Measurements from ENCODE around the gene ALOX12B. TPM values are rescaled to one million over a fixed set of nuclear protein-coding genes. Genes with fewer than 3 reads are reported as not detected.

Gene ALOX12B
- total and polyA plus RNA-seq, 4 donors: not detected

DNA sequence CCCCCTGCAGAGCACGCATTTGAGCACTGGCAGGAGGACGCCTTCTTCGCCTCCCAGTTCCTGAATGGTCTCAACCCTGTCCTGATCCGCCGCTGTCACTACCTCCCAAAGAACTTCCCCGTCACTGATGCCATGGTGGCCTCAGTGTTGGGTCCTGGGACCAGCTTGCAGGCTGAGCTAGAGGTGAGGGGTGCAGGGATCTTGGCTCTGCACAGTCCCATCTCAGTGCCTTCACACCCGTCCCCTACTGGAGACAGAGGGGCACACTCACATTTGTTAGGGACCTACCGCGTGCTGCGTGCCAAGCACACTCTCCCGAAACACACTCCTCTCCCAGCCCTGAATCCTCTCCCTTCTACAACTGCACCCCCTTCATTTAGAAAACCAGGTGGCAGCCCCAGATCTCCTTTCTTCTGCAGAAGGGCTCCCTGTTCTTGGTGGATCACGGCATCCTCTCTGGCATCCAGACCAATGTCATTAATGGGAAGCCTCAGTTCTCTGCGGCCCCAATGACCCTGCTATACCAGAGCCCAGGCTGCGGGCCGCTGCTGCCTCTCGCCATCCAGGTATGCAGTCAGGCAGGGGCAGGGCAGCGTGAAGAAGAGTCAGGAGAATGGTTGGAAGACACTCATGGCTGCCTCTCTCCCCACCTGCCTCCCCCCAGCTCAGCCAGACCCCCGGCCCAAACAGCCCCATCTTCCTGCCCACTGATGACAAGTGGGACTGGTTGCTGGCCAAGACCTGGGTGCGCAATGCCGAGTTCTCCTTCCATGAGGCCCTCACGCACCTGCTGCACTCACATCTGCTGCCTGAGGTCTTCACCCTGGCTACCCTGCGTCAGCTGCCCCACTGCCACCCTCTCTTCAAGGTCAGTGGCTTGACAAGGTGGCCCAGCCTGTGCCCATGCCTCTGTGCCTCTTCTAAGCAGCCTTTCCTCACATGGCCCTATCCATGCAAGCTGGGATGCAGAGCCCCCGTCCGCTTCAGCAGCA lies 42.4 kb downstream of the ALOX12B start:
- Histone ChIP-seq H3K9ac (ENCODE audit: low read depth in 1 of 2, low read length in 2 of 2) (no peak overlapping the region), H3K9me3 (ENCODE audit: control insufficient read depth in 4 of 4, low read length in 3 of 4) (no peaks in the 10 kb centered on the region), H3K27me3 (ENCODE audit: control insufficient read depth in 4 of 4, insufficient read depth in 4 of 4, low read length in 3 of 4) (no peaks in the 10 kb centered on the region), H3K4me1 (ENCODE audit: control insufficient read depth in 4 of 4, insufficient read depth in 4 of 4, low read length in 3 of 4) (peaks cover 0 to 8% (median 0%) of the 10 kb centered on the region in 4 donors), H3K36me3 (ENCODE audit: control insufficient read depth in 4 of 4, insufficient read depth in 3 of 4, low read depth in 1 of 4, low read length in 3 of 4) (no peaks in the 10 kb centered on the region), H3K27ac (ENCODE audit: low read depth in 1 of 2, low read length in 2 of 2) (no peak overlapping the region), H3K4me3 (ENCODE audit: low read depth in 1 of 3, low read length in 3 of 3) (no peak overlapping the region)
- TF ChIP-seq RAD21 (IDR thresholded peaks at IDR 0.05) (no peak), JUND (IDR thresholded peaks at IDR 0.05) (no peak), FOXA2 (IDR thresholded peaks at IDR 0.05) (no peak), NR2F2 (IDR thresholded peaks at IDR 0.05) (no peak), TAF1 (conservative IDR thresholded peaks at IDR 0.05) (no peak), EGR1 (IDR thresholded peaks at IDR 0.05; ENCODE audit: low read depth in 2 of 2) (no peak), YY1 (IDR thresholded peaks at IDR 0.05) (no peak), HNF4A (conservative IDR thresholded peaks at IDR 0.05) (no peak), FOXA1 (IDR thresholded peaks at IDR 0.05) (no peak), SP1 (IDR thresholded peaks at IDR 0.05) (no peak), HNF4G (IDR thresholded peaks at IDR 0.05) (no peak)
- TF ChIP-seq, protein P1, sequence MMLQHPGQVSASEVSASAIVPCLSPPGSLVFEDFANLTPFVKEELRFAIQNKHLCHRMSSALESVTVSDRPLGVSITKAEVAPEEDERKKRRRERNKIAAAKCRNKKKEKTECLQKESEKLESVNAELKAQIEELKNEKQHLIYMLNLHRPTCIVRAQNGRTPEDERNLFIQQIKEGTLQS (IDR thresholded peaks at IDR 0.05): no peak
- TF ChIP-seq, protein P2, sequence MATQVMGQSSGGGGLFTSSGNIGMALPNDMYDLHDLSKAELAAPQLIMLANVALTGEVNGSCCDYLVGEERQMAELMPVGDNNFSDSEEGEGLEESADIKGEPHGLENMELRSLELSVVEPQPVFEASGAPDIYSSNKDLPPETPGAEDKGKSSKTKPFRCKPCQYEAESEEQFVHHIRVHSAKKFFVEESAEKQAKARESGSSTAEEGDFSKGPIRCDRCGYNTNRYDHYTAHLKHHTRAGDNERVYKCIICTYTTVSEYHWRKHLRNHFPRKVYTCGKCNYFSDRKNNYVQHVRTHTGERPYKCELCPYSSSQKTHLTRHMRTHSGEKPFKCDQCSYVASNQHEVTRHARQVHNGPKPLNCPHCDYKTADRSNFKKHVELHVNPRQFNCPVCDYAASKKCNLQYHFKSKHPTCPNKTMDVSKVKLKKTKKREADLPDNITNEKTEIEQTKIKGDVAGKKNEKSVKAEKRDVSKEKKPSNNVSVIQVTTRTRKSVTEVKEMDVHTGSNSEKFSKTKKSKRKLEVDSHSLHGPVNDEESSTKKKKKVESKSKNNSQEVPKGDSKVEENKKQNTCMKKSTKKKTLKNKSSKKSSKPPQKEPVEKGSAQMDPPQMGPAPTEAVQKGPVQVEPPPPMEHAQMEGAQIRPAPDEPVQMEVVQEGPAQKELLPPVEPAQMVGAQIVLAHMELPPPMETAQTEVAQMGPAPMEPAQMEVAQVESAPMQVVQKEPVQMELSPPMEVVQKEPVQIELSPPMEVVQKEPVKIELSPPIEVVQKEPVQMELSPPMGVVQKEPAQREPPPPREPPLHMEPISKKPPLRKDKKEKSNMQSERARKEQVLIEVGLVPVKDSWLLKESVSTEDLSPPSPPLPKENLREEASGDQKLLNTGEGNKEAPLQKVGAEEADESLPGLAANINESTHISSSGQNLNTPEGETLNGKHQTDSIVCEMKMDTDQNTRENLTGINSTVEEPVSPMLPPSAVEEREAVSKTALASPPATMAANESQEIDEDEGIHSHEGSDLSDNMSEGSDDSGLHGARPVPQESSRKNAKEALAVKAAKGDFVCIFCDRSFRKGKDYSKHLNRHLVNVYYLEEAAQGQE (IDR thresholded peaks at IDR 0.05): no peak
- TF ChIP-seq, protein P3, sequence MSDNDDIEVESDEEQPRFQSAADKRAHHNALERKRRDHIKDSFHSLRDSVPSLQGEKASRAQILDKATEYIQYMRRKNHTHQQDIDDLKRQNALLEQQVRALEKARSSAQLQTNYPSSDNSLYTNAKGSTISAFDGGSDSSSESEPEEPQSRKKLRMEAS (IDR thresholded peaks at IDR 0.05): no peak
- TF ChIP-seq, protein P4, sequence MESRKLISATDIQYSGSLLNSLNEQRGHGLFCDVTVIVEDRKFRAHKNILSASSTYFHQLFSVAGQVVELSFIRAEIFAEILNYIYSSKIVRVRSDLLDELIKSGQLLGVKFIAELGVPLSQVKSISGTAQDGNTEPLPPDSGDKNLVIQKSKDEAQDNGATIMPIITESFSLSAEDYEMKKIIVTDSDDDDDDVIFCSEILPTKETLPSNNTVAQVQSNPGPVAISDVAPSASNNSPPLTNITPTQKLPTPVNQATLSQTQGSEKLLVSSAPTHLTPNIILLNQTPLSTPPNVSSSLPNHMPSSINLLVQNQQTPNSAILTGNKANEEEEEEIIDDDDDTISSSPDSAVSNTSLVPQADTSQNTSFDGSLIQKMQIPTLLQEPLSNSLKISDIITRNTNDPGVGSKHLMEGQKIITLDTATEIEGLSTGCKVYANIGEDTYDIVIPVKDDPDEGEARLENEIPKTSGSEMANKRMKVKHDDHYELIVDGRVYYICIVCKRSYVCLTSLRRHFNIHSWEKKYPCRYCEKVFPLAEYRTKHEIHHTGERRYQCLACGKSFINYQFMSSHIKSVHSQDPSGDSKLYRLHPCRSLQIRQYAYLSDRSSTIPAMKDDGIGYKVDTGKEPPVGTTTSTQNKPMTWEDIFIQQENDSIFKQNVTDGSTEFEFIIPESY (IDR thresholded peaks at IDR 0.05): no peak
- TF ChIP-seq, protein P5, sequence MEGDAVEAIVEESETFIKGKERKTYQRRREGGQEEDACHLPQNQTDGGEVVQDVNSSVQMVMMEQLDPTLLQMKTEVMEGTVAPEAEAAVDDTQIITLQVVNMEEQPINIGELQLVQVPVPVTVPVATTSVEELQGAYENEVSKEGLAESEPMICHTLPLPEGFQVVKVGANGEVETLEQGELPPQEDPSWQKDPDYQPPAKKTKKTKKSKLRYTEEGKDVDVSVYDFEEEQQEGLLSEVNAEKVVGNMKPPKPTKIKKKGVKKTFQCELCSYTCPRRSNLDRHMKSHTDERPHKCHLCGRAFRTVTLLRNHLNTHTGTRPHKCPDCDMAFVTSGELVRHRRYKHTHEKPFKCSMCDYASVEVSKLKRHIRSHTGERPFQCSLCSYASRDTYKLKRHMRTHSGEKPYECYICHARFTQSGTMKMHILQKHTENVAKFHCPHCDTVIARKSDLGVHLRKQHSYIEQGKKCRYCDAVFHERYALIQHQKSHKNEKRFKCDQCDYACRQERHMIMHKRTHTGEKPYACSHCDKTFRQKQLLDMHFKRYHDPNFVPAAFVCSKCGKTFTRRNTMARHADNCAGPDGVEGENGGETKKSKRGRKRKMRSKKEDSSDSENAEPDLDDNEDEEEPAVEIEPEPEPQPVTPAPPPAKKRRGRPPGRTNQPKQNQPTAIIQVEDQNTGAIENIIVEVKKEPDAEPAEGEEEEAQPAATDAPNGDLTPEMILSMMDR (IDR thresholded peaks at IDR 0.05; ENCODE audit: low read depth, low read length, missing input control): no peak
- WGBS: 90% methylated on average over 24 of the region's 24 CpGs
- no peak for DNase-seq (ENCODE audit: low spot score)

All from liver (tissue), 9 donors.